ENCODE data around the gene PARD6A. TPM values are rescaled to one million over a fixed set of nuclear protein-coding genes. Genes with fewer than 3 reads are reported as not detected.

The PARD6A gene
- total RNA-seq, 1 donor from 2014 or later: 4.7 TPM

DNA sequence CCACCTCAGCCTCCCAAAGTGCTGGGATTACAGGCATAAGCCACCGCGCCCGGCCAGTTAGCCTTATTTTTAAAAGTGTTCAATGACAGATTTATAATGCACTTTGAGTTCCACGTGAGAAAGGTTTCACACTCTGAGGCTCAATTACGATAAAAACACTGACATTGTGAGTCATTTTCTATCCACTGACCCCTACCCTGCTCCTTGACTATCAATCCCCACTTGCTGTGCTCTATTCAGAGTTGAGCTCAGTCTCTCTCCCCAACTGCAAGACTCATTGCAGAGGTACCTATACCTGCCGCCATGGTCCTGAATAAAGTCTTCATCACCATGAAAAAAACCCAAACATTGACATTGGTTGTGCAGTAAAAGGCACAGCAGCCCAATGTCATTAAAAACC is 49.8 kb downstream of the PARD6A start:
- Mint-ChIP-seq H3K27me3 (no peaks in the 10 kb centered on the region), H3K27ac (no peak overlapping the region), H3K4me1 (ENCODE audit: unreplicated experiment) (peaks cover 7% of the 10 kb centered on the region), H3K9me3 (no peaks in the 10 kb centered on the region), H3K4me3 (no peak overlapping the region), H3K36me3 (peaks cover 9% of the 10 kb centered on the region)
- DNase-seq (ENCODE audit: extremely low spot score, unreplicated experiment): no peak
- TF ChIP-seq, protein P1, sequence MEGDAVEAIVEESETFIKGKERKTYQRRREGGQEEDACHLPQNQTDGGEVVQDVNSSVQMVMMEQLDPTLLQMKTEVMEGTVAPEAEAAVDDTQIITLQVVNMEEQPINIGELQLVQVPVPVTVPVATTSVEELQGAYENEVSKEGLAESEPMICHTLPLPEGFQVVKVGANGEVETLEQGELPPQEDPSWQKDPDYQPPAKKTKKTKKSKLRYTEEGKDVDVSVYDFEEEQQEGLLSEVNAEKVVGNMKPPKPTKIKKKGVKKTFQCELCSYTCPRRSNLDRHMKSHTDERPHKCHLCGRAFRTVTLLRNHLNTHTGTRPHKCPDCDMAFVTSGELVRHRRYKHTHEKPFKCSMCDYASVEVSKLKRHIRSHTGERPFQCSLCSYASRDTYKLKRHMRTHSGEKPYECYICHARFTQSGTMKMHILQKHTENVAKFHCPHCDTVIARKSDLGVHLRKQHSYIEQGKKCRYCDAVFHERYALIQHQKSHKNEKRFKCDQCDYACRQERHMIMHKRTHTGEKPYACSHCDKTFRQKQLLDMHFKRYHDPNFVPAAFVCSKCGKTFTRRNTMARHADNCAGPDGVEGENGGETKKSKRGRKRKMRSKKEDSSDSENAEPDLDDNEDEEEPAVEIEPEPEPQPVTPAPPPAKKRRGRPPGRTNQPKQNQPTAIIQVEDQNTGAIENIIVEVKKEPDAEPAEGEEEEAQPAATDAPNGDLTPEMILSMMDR (conservative IDR thresholded peaks at IDR 0.05): no peak

Other genes with a start within 250 kb of the PARD6A start
- 10.1 and 11.3 TPM in 2 replicates for gene ZDHHC1, start 244.5 kb upstream of the PARD6A start, total RNA-seq (ENCODE audit: low replicate concordance)
- gene HSD11B2, start 229.8 kb upstream of the PARD6A start, total RNA-seq (ENCODE audit: low replicate concordance): 5.4 and 8.5 TPM in 2 replicates
- 73.5 and 94.4 TPM in 2 replicates for gene ATP6V0D1, start 179.8 kb upstream of the PARD6A start, total RNA-seq (ENCODE audit: low replicate concordance)
- gene AGRP, start 177.4 kb upstream of the PARD6A start, total RNA-seq (ENCODE audit: low replicate concordance): not detected in 2 replicates
- gene RIPOR1, start 132.1 kb upstream of the PARD6A start, total RNA-seq (ENCODE audit: low replicate concordance): 38.5 and 43.1 TPM in 2 replicates
- gene CTCF, start 98.4 kb upstream of the PARD6A start, total RNA-seq (ENCODE audit: low replicate concordance): 48.4 and 57.8 TPM in 2 replicates
- gene CARMIL2, start 15.8 kb upstream of the PARD6A start, total RNA-seq (ENCODE audit: low replicate concordance): 2.8 and 3.4 TPM in 2 replicates
- 19.9 and 31.6 TPM in 2 replicates for gene ACD, start 700 bp upstream of the PARD6A start, total RNA-seq (ENCODE audit: low replicate concordance)
- 12.2 and 18.8 TPM in 2 replicates for gene ENKD1, start 5.8 kb downstream of the PARD6A start, total RNA-seq (ENCODE audit: low replicate concordance)
- gene C16orf86, start 5.9 kb downstream of the PARD6A start, total RNA-seq (ENCODE audit: low replicate concordance): 1.5 and 2.8 TPM in 2 replicates
- gene GFOD2, start 58.4 kb downstream of the PARD6A start, total RNA-seq (ENCODE audit: low replicate concordance): 31.7 and 34.3 TPM in 2 replicates
- 27.3 and 27.5 TPM in 2 replicates for gene RANBP10, start 145.6 kb downstream of the PARD6A start, total RNA-seq (ENCODE audit: low replicate concordance)
- gene TSNAXIP1, start 145.9 kb downstream of the PARD6A start, total RNA-seq (ENCODE audit: low replicate concordance): 3.9 and 7.2 TPM in 2 replicates
- 25.5 and 35.1 TPM in 2 replicates for gene THAP11, start 181.4 kb downstream of the PARD6A start, total RNA-seq (ENCODE audit: low replicate concordance)
- 144 and 149 TPM in 2 replicates for gene NUTF2, start 186.0 kb downstream of the PARD6A start, total RNA-seq (ENCODE audit: low replicate concordance)
- 67.6 and 74.2 TPM in 2 replicates for gene CENPT, start 186.7 kb downstream of the PARD6A start, total RNA-seq (ENCODE audit: low replicate concordance)
- gene EDC4, start 212.1 kb downstream of the PARD6A start, total RNA-seq (ENCODE audit: low replicate concordance): 77.5 and 81.1 TPM in 2 replicates
- 0.80 and 1.1 TPM in 2 replicates for gene NRN1L, start 223.9 kb downstream of the PARD6A start, total RNA-seq (ENCODE audit: low replicate concordance)
- gene PSKH1, start 232.3 kb downstream of the PARD6A start, total RNA-seq (ENCODE audit: low replicate concordance): 39.2 and 41.5 TPM in 2 replicates